ENCODE measurements around the gene CCL25.

DNA sequence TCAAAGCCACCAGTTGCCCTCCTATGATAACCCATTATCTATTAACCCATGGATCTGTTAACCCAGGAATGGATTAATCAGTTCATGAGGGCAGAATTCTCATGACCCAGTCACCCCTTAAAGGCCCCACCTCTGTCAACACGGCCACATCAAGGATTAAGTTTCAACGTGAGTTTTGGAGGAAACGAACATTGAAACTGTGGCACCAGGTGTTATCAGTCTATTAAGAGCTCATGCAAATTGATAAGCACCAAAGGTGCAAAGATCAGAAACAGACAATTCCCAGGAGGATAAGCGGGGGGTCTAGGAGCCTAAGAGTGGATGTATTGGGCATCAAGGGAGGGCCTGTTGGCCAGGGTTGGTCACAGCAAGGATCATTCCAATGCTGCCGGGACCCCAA is 27.2 kb upstream of the CCL25 start:
- TF ChIP-seq CTCF (IDR thresholded peaks at IDR 0.05) (no peak), POLR2A (IDR thresholded peaks at IDR 0.05) (no peak)

Measured in ovary (tissue), 3 donors.